ENCODE data around the gene CC2D1A. TPM values are rescaled to one million over a fixed set of nuclear protein-coding genes. Genes with fewer than 3 reads are reported as not detected.
A peak's percentile ranks its signal among the peaks of the same experiment; 100 is the strongest.

CC2D1A gene
- total RNA-seq, 2 experiments from 2014 or later = 23.3 to 44.0 TPM

- Histone ChIP-seq H4K20me1 (ENCODE audit: insufficient read depth, low read length) (no peaks in the 10 kb centered on the region), H3K27ac (ENCODE audit: low read depth, low read length, poor library complexity, severe bottlenecking) (no peak overlapping the region), H3K9me2 (ENCODE audit: insufficient read depth, low read length) (no peaks in the 10 kb centered on the region), H3K4me1 (ENCODE audit: insufficient read depth, low read length, poor library complexity, severe bottlenecking) (peaks cover 5% of the 10 kb centered on the region), H3K36me3 (ENCODE audit: insufficient read depth, low read length) (no peaks in the 10 kb centered on the region), H3K79me2 (ENCODE audit: insufficient read depth, low read depth, low read length) (no peaks in the 10 kb centered on the region), H2AFZ (ENCODE audit: low read length) (no peak overlapping the region), H3K9me3 (ENCODE audit: low read length) (no peaks in the 10 kb centered on the region), H3K4me3 (ENCODE audit: low read depth, low read length, poor library complexity, severe bottlenecking) (no peak overlapping the region), H3K4me2 (ENCODE audit: low read length) (no peak overlapping the region)
- BruUV-seq (replicated peaks) = no TSS peak
- TF ChIP-seq, protein P1, sequence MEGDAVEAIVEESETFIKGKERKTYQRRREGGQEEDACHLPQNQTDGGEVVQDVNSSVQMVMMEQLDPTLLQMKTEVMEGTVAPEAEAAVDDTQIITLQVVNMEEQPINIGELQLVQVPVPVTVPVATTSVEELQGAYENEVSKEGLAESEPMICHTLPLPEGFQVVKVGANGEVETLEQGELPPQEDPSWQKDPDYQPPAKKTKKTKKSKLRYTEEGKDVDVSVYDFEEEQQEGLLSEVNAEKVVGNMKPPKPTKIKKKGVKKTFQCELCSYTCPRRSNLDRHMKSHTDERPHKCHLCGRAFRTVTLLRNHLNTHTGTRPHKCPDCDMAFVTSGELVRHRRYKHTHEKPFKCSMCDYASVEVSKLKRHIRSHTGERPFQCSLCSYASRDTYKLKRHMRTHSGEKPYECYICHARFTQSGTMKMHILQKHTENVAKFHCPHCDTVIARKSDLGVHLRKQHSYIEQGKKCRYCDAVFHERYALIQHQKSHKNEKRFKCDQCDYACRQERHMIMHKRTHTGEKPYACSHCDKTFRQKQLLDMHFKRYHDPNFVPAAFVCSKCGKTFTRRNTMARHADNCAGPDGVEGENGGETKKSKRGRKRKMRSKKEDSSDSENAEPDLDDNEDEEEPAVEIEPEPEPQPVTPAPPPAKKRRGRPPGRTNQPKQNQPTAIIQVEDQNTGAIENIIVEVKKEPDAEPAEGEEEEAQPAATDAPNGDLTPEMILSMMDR (conservative IDR thresholded peaks at IDR 0.05; ENCODE audit: low read length) = no peak
- no peak for TF ChIP-seq EZH2phosphoT487 (IDR thresholded peaks at IDR 0.05; ENCODE audit: borderline replicate concordance, low read depth, low read length)
- POLR2A ChIA-PET = interaction anchor here (0.6 kb wide), 2 partner anchors 40 to 236 kb away, joined by 3 read pairs; no protein-coding TSS in a partner anchor
- no peak for DNase-seq (ENCODE audit: low spot score)
- intact Hi-C loops (cut with micrococcal nuclease; ENCODE audit: unreplicated experiment) = no loop called here
- CTCF ChIA-PET (ENCODE audit: unreplicated experiment) = no interaction called here
Measured at GRCh38 chr19:13870873-13871272, 35.1 kb upstream of the CC2D1A start.

DNA sequence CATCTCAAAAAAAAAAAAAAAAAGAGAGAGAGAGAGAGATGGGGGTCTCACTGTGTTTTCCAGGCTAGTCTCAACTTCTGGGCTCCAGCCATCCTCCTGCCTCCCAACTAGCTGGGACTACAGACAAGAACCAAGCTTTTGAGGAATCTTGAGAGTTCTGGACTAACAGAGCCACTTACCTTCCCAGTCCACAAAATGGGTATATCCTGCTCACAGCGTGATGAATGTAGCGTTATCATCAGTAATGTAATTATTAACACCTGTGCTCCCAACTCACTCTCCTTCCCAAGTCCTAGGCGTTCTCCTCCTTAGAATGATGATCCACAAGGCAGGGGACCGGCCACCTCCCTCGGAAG lies 33.7 kb upstream of the CC2D1A start:
- no peaks in the 10 kb centered on the region for H3K9me2 ChIP-seq (ENCODE audit: insufficient read depth, low read length)
- no peak overlapping the region for H3K27ac ChIP-seq (ENCODE audit: low read depth, low read length, poor library complexity, severe bottlenecking)
- H3K4me2 ChIP-seq (ENCODE audit: low read length) = peak overlapping the region; percentile 58
- ChIA-PET CTCF (ENCODE audit: unreplicated experiment) (interaction anchor here (1.1 kb wide), 1 partner anchor 176 kb away, joined by 3 read pairs; no protein-coding TSS in a partner anchor), POLR2A (interaction anchor here (0.8 kb wide), 1 partner anchor 10 kb away, joined by 3 read pairs; no protein-coding TSS in a partner anchor)
- H3K4me1 ChIP-seq (ENCODE audit: insufficient read depth, low read length, poor library complexity, severe bottlenecking) = peaks cover 5% of the 10 kb centered on the region
- H3K79me2 ChIP-seq (ENCODE audit: insufficient read depth, low read depth, low read length) = no peaks in the 10 kb centered on the region
- H3K36me3 ChIP-seq (ENCODE audit: insufficient read depth, low read length) = no peaks in the 10 kb centered on the region
- H2AFZ ChIP-seq (ENCODE audit: low read length) = no peak overlapping the region
- BruUV-seq (replicated peaks) = no TSS peak
- no peak for TF ChIP-seq EZH2phosphoT487 (IDR thresholded peaks at IDR 0.05; ENCODE audit: borderline replicate concordance, low read depth, low read length)
- no peak for DNase-seq (ENCODE audit: low spot score)
- no peaks in the 10 kb centered on the region for H4K20me1 ChIP-seq (ENCODE audit: insufficient read depth, low read length)
- intact Hi-C loops (cut with micrococcal nuclease; ENCODE audit: unreplicated experiment) = no loop called here
- no peaks in the 10 kb centered on the region for H3K9me3 ChIP-seq (ENCODE audit: low read length)
- H3K4me3 ChIP-seq (ENCODE audit: low read depth, low read length, poor library complexity, severe bottlenecking) = no peak overlapping the region

- POLR2A ChIA-PET = interaction anchor here (0.6 kb wide), 1 partner anchor 32 kb away, joined by 4 read pairs; no protein-coding TSS in a partner anchor
- Histone ChIP-seq H3K4me3 (ENCODE audit: low read depth, low read length, poor library complexity, severe bottlenecking) (peak overlapping the region; percentile 39), H3K36me3 (ENCODE audit: insufficient read depth, low read length) (no peaks in the 10 kb centered on the region), H4K20me1 (ENCODE audit: insufficient read depth, low read length) (no peaks in the 10 kb centered on the region), H3K4me2 (ENCODE audit: low read length) (peak overlapping the region; percentile 58), H3K4me1 (ENCODE audit: insufficient read depth, low read length, poor library complexity, severe bottlenecking) (peaks cover 5% of the 10 kb centered on the region), H2AFZ (ENCODE audit: low read length) (peak overlapping the region; percentile 44; the same call in 1 of the 2 replicates), H3K9me3 (ENCODE audit: low read length) (no peaks in the 10 kb centered on the region), H3K27ac (ENCODE audit: low read depth, low read length, poor library complexity, severe bottlenecking) (no peak overlapping the region), H3K79me2 (ENCODE audit: insufficient read depth, low read depth, low read length) (no peaks in the 10 kb centered on the region), H3K9me2 (ENCODE audit: insufficient read depth, low read length) (no peaks in the 10 kb centered on the region)
- intact Hi-C loops (cut with micrococcal nuclease; ENCODE audit: unreplicated experiment) = no loop called here
- DNase-seq (ENCODE audit: low spot score) = no peak
- CTCF ChIA-PET (ENCODE audit: unreplicated experiment) = interaction anchor here (0.5 to 1.1 kb wide), 2 partner anchors 175 to 177 kb away, joined by 3 to 7 read pairs; no protein-coding TSS in a partner anchor
- no peak for TF ChIP-seq EZH2phosphoT487 (IDR thresholded peaks at IDR 0.05; ENCODE audit: borderline replicate concordance, low read depth, low read length)
- TF ChIP-seq, protein P1 (conservative IDR thresholded peaks at IDR 0.05; ENCODE audit: low read length) = peak; percentile 55
- BruUV-seq (replicated peaks) = no TSS peak
Measured at GRCh38 chr19:13872695-13873389, 33.2 kb upstream of the CC2D1A start.

Data from OCI-LY7 (cell line).